Measurements from ENCODE around the gene GALNT1. TPM values are rescaled to one million over a fixed set of nuclear protein-coding genes. Genes with fewer than 3 reads are reported as not detected.

Gene GALNT1
- total RNA-seq, 1 experiment from 2014 or later: 105 TPM

- Mint-ChIP-seq H3K9me3 (ENCODE audit: low read depth, unreplicated experiment) (no peaks in the 10 kb centered on the region), H3K27me3 (ENCODE audit: unreplicated experiment) (no peaks in the 10 kb centered on the region), H3K4me3 (ENCODE audit: low read depth, unreplicated experiment) (no peak overlapping the region), H3K36me3 (ENCODE audit: insufficient read depth, unreplicated experiment) (no peaks in the 10 kb centered on the region), H3K4me1 (ENCODE audit: low read depth, unreplicated experiment) (no peaks in the 10 kb centered on the region), H3K27ac (ENCODE audit: unreplicated experiment) (no peak overlapping the region)
- no peak for DNase-seq
- intact Hi-C loops (cut with micrococcal nuclease; ENCODE audit: unreplicated experiment): no loop called here
- no peak for TF ChIP-seq CTCF (IDR thresholded peaks at IDR 0.05; ENCODE audit: unreplicated experiment)
- CTCF ChIA-PET: interaction anchor here (0.7 kb wide), 1 partner anchor 600 kb away, joined by 6 read pairs; no protein-coding TSS in a partner anchor
- no TSS peak for BruUV-seq (replicated peaks)
These were observed 16.6 kb upstream of the GALNT1 start for GRCh38 chr18:35564795-35565453.

DNA sequence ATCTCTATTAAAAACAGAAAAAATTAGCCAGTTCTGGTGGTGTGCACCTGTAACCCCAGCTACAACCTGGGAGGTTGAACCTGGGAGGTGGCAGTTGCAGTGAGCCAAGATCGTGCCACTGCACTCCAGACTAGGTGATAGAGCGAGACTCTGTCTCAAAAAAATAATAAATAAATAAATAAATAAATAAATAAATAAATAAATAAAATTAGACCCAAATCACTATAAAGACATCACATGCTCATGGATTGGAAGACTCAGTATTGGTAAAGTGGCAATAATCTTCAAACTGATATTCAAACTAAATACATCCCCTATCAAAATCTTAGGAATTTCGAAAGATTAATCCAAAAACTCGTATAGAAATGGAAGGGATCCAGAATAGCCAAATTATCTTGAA is 15.5 kb upstream of the GALNT1 start:
- Mint-ChIP-seq H3K4me3 (ENCODE audit: low read depth, unreplicated experiment) (no peak overlapping the region), H3K36me3 (ENCODE audit: insufficient read depth, unreplicated experiment) (no peaks in the 10 kb centered on the region), H3K9me3 (ENCODE audit: low read depth, unreplicated experiment) (no peaks in the 10 kb centered on the region), H3K27me3 (ENCODE audit: unreplicated experiment) (no peaks in the 10 kb centered on the region), H3K4me1 (ENCODE audit: low read depth, unreplicated experiment) (no peaks in the 10 kb centered on the region), H3K27ac (ENCODE audit: unreplicated experiment) (no peak overlapping the region)
- no TSS peak for BruUV-seq (replicated peaks)
- intact Hi-C loops (cut with micrococcal nuclease; ENCODE audit: unreplicated experiment): no loop called here
- TF ChIP-seq CTCF (IDR thresholded peaks at IDR 0.05; ENCODE audit: unreplicated experiment): no peak
- no peak for DNase-seq
- CTCF ChIA-PET: no interaction called here

- intact Hi-C loops (cut with micrococcal nuclease; ENCODE audit: unreplicated experiment): no loop called here
- H3K36me3 Mint-ChIP-seq (ENCODE audit: insufficient read depth, unreplicated experiment): no peaks in the 10 kb centered on the region
- H3K9me3 Mint-ChIP-seq (ENCODE audit: low read depth, unreplicated experiment): peaks cover 2% of the 10 kb centered on the region
- no peaks in the 10 kb centered on the region for H3K27me3 Mint-ChIP-seq (ENCODE audit: unreplicated experiment)
- CTCF ChIA-PET: no interaction called here
- no TSS peak for BruUV-seq (replicated peaks)
- H3K4me3 Mint-ChIP-seq (ENCODE audit: low read depth, unreplicated experiment): no peak overlapping the region
- H3K27ac Mint-ChIP-seq (ENCODE audit: unreplicated experiment): no peak overlapping the region
- no peaks in the 10 kb centered on the region for H3K4me1 Mint-ChIP-seq (ENCODE audit: low read depth, unreplicated experiment)
- no peak for TF ChIP-seq CTCF (IDR thresholded peaks at IDR 0.05; ENCODE audit: unreplicated experiment)
- DNase-seq: no peak
These were observed 11.4 kb upstream of the GALNT1 start for GRCh38 chr18:35570182-35570581.

DNA sequence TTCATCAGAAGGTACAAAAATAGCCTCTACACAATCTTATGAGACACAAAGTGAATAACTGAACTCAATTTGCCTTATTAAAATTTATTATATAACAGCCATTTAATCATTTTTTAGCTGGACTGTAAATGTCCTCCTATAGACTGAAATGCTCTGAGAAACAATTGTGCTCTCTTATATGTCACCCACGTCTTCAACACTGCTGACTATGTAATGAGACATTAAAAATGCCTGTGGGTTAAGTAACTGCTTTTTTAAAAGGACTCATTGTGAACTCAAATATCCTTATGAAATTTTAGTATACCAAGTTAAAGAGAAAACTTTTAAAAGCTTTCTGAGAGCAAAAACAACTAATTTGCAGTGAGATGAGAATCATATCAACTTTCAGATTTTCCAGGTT is 10.4 kb upstream of the GALNT1 start:
- intact Hi-C loops (cut with micrococcal nuclease; ENCODE audit: unreplicated experiment): no loop called here
- BruUV-seq (replicated peaks): no TSS peak
- H3K4me1 Mint-ChIP-seq (ENCODE audit: low read depth, unreplicated experiment): no peaks in the 10 kb centered on the region
- CTCF ChIA-PET: no interaction called here
- no peaks in the 10 kb centered on the region for H3K36me3 Mint-ChIP-seq (ENCODE audit: insufficient read depth, unreplicated experiment)
- H3K9me3 Mint-ChIP-seq (ENCODE audit: low read depth, unreplicated experiment): peaks cover 5% of the 10 kb centered on the region
- no peak overlapping the region for H3K4me3 Mint-ChIP-seq (ENCODE audit: low read depth, unreplicated experiment)
- no peaks in the 10 kb centered on the region for H3K27me3 Mint-ChIP-seq (ENCODE audit: unreplicated experiment)
- no peak for DNase-seq
- TF ChIP-seq CTCF (IDR thresholded peaks at IDR 0.05; ENCODE audit: unreplicated experiment): no peak
- H3K27ac Mint-ChIP-seq (ENCODE audit: unreplicated experiment): no peak overlapping the region
